ENCODE results near the gene FDCSP. TPM values are rescaled to one million over a fixed set of nuclear protein-coding genes. Genes with fewer than 3 reads are reported as not detected.
A peak's percentile ranks its signal among the peaks of the same experiment; 100 is the strongest.

FDCSP gene
- total and polyA plus RNA-seq, 3 experiments from 2014 or later = not detected

DNA sequence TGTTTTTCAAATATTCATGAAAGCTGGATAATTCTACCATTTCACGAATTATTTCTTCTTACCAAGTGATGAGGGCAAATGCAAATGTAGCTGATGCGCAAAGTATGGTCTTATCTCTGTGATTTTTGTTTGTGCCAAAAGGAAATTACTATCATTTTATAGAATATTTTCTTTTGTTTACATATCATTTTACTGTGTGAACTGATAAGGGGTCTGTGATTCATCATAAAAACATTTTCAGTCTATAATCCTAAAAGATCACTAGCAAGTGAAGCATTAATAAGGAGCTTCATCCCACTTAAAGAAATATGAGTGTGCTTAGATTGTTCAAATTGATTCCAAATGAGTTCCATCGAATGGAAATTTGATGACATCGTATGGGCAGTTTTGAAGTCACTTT is 17.2 kb downstream of the FDCSP start:
- H3K4me3 ChIP-seq (ENCODE audit: low read length) = no peak overlapping the region
- no peak overlapping the region for H3K27ac Mint-ChIP-seq
- no peaks in the 10 kb centered on the region for H3K36me3 Mint-ChIP-seq
- no peaks in the 10 kb centered on the region for H3K4me1 ChIP-seq (ENCODE audit: insufficient read depth, low read length)
- no peaks in the 10 kb centered on the region for H3K27me3 ChIP-seq (ENCODE audit: insufficient read depth, low read length, poor library complexity, severe bottlenecking)
- H3K9me3 ChIP-seq (ENCODE audit: low read length) = no peaks in the 10 kb centered on the region
- H3K9me3 Mint-ChIP-seq = peaks cover 0 to 6% (median 0%) of the 10 kb centered on the region in 5 donors
- H3K27ac ChIP-seq (ENCODE audit: low read depth, low read length) = no peak overlapping the region
- H3K4me1 Mint-ChIP-seq = no peaks in the 10 kb centered on the region
- no peaks in the 10 kb centered on the region for H3K27me3 Mint-ChIP-seq
- no peaks in the 10 kb centered on the region for H3K36me3 ChIP-seq (ENCODE audit: insufficient read depth, low read length)
- CTCF ChIA-PET = no interaction called here
- POLR2A ChIA-PET = no interaction called here
- DNase-seq = no peak
- H3K4me3 Mint-ChIP-seq = no peak overlapping the region

DNA sequence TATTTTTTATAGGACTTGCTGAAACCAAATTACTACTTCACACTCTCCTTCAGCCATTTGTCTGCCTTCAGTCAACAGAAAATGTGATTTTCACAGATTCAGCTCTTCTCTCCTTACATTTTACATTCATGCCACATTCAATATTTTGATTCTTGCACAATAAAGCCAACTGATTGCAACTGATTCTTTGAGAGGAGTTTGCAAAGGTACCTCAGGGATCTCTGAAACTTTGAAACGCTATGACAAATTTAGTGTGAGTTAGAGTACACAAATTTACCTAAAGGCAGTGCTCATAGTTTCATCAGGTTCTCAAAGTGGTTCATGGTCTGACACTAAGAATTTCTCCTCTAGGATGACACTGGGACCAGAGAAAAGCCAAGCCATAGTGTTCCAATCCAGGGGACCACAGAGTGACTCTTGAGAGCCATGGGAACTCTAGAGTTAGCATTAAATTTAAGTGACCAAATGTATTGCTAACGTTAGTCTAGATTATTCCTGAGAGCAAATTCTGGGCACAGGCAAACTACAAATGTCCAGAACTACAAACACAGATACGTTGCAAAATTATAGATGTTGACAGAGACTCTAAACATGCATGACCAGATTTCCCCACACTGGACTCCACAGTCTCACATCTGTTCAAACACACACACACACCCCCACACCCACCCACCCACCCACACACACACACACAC is 25.5 kb downstream of the FDCSP start:
- no peaks in the 10 kb centered on the region for H3K4me1 Mint-ChIP-seq
- peaks cover 0 to 4% (median 0%) of the 10 kb centered on the region in 5 donors for H3K9me3 Mint-ChIP-seq
- ChIA-PET POLR2A (no interaction called here), CTCF (no interaction called here)
- no peaks in the 10 kb centered on the region for H3K9me3 ChIP-seq (ENCODE audit: low read length)
- no peak overlapping the region for H3K4me3 Mint-ChIP-seq
- no peaks in the 10 kb centered on the region for H3K27me3 Mint-ChIP-seq
- H3K27ac Mint-ChIP-seq = no peak overlapping the region
- no peaks in the 10 kb centered on the region for H3K27me3 ChIP-seq (ENCODE audit: insufficient read depth, low read length, poor library complexity, severe bottlenecking)
- DNase-seq = no peak
- no peaks in the 10 kb centered on the region for H3K4me1 ChIP-seq (ENCODE audit: insufficient read depth, low read length)
- no peaks in the 10 kb centered on the region for H3K36me3 ChIP-seq (ENCODE audit: insufficient read depth, low read length)
- no peak overlapping the region for H3K4me3 ChIP-seq (ENCODE audit: low read length)
- no peak overlapping the region for H3K27ac ChIP-seq (ENCODE audit: low read depth, low read length)
- no peaks in the 10 kb centered on the region for H3K36me3 Mint-ChIP-seq

DNA sequence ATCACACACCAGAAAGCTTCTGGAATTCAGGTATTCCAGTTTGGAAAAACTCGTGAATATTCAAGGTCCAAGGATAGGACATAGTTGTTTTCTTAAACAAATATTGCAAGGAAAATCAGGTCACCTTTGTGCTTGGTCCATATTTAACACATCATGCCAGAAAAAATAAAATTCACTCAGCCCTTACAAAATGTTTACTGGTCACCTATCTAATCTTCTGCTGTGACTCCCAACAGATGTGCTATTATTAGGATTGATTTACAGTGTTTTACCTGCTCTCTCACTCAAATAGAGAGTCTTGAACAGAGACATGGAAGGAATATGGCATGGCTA is 26.0 kb downstream of the FDCSP start:
- Mint-ChIP-seq H3K9me3 (peaks cover 0 to 4% (median 0%) of the 10 kb centered on the region in 5 donors), H3K27me3 (no peaks in the 10 kb centered on the region)

DNA sequence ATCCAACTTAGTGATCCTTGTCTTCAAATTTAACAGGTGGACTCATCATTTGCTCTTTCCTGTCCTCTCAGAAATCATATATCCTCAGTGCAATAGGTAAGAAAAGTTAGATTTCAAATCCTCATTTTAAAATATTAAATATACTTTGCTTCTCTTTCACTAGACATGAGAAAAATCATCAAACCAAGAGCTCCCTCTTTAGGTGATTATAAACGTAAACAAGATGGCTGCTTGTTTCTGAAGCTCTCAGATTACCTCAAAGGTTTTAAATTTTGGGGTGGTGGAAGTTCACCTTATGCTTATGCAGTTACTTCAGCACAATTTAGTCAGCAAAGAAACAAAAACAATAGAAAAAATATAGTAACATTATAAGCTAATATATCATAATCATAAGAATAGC is 43.8 kb downstream of the FDCSP start:
- no peak for DNase-seq
- H3K9me3 ChIP-seq (ENCODE audit: low read length) = no peaks in the 10 kb centered on the region
- no peaks in the 10 kb centered on the region for H3K36me3 ChIP-seq (ENCODE audit: insufficient read depth, low read length)
- H3K27ac Mint-ChIP-seq = no peak overlapping the region
- H3K36me3 Mint-ChIP-seq = no peaks in the 10 kb centered on the region
- H3K27me3 ChIP-seq (ENCODE audit: insufficient read depth, low read length, poor library complexity, severe bottlenecking) = no peaks in the 10 kb centered on the region
- no peak overlapping the region for H3K27ac ChIP-seq (ENCODE audit: low read depth, low read length)
- no peak overlapping the region for H3K4me3 ChIP-seq (ENCODE audit: low read length)
- H3K4me3 Mint-ChIP-seq = no peak overlapping the region
- peaks cover 0 to 7% (median 5%) of the 10 kb centered on the region in 5 donors for H3K9me3 Mint-ChIP-seq
- no peaks in the 10 kb centered on the region for H3K4me1 Mint-ChIP-seq
- no peaks in the 10 kb centered on the region for H3K4me1 ChIP-seq (ENCODE audit: insufficient read depth, low read length)
- POLR2A ChIA-PET = no interaction called here
- peaks cover 0 to 2% of the 10 kb centered on the region in 2 donors for H3K27me3 Mint-ChIP-seq
- CTCF ChIA-PET = no interaction called here

More for the DNA sequence above, 26.0 kb downstream of the FDCSP start:
- no peak overlapping the region for H3K4me3 Mint-ChIP-seq
- ChIA-PET CTCF (no interaction called here), POLR2A (no interaction called here)
- no peak for DNase-seq
- Histone ChIP-seq H3K27me3 (ENCODE audit: insufficient read depth, low read length, poor library complexity, severe bottlenecking) (no peaks in the 10 kb centered on the region), H3K4me1 (ENCODE audit: insufficient read depth, low read length) (no peaks in the 10 kb centered on the region), H3K4me3 (ENCODE audit: low read length) (no peak overlapping the region), H3K9me3 (ENCODE audit: low read length) (no peaks in the 10 kb centered on the region), H3K27ac (ENCODE audit: low read depth, low read length) (no peak overlapping the region), H3K36me3 (ENCODE audit: insufficient read depth, low read length) (no peaks in the 10 kb centered on the region)
- no peaks in the 10 kb centered on the region for H3K4me1 Mint-ChIP-seq
- no peak overlapping the region for H3K27ac Mint-ChIP-seq
- H3K36me3 Mint-ChIP-seq = no peaks in the 10 kb centered on the region

DNA sequence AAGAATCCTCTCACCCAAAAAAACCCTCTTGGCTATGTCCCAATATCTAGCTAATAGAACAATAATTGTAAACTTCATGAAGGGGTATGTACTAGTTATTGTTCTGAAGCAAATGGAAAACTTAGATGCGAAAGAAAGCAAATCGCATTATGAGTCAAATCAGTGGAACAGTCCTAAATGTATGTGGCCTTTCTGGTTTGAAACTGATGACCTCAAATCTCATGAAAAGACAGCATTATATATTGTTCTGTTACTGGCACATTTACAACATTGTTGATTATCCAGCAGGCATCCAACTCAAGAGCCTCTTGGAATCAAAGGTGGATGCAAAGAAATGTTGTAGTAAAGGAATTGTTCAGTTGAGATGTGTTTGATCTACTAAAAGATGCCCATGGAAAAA is 51.2 kb downstream of the FDCSP start:
- Histone ChIP-seq H3K27ac (ENCODE audit: low read depth, low read length) (no peak overlapping the region), H3K27me3 (ENCODE audit: insufficient read depth, low read length, poor library complexity, severe bottlenecking) (no peaks in the 10 kb centered on the region), H3K4me3 (ENCODE audit: low read length) (no peak overlapping the region), H3K36me3 (ENCODE audit: insufficient read depth, low read length) (no peaks in the 10 kb centered on the region), H3K4me1 (ENCODE audit: insufficient read depth, low read length) (no peaks in the 10 kb centered on the region), H3K9me3 (ENCODE audit: low read length) (no peaks in the 10 kb centered on the region)
- Mint-ChIP-seq H3K27ac (no peak overlapping the region), H3K4me3 (no peak overlapping the region), H3K9me3 (peaks cover 0 to 5% (median 3%) of the 10 kb centered on the region in 5 donors), H3K27me3 (no peaks in the 10 kb centered on the region), H3K36me3 (no peaks in the 10 kb centered on the region), H3K4me1 (no peaks in the 10 kb centered on the region)
- DNase-seq = no peak
- CTCF ChIA-PET = no interaction called here
- POLR2A ChIA-PET = no interaction called here

DNA sequence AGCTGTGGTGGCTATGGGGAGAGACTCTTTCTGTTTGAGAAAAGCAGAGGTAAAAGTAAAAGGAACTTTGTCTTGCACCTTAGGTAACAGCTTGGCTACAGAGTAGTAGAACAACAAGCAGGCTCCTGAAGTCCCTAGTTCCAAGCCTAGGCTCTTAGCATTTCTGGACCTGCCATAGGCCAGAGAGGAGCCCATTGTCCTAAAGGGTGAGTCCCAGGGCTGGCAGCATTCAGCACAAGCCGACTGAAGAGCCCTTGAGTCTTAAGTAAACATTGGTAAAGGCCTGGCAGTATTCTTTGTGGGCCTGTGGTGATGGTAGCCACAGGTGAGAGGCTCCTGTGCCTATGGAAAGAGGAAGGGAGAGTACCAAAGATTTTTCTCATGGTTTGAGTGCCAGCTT is 54.6 kb downstream of the FDCSP start:
- DNase-seq = no peak
- Histone ChIP-seq H3K4me3 (ENCODE audit: low read length) (no peak overlapping the region), H3K4me1 (ENCODE audit: insufficient read depth, low read length) (no peaks in the 10 kb centered on the region), H3K36me3 (ENCODE audit: insufficient read depth, low read length) (no peaks in the 10 kb centered on the region), H3K9me3 (ENCODE audit: low read length) (no peaks in the 10 kb centered on the region), H3K27ac (ENCODE audit: low read depth, low read length) (no peak overlapping the region), H3K27me3 (ENCODE audit: insufficient read depth, low read length, poor library complexity, severe bottlenecking) (no peaks in the 10 kb centered on the region)
- Mint-ChIP-seq H3K27me3 (no peaks in the 10 kb centered on the region), H3K36me3 (no peaks in the 10 kb centered on the region), H3K27ac (peak overlapping the region in 1 of 8 donors; percentile 7), H3K9me3 (peaks cover 0 to 6% (median 0%) of the 10 kb centered on the region in 5 donors), H3K4me1 (no peaks in the 10 kb centered on the region), H3K4me3 (no peak overlapping the region)
- ChIA-PET CTCF (interaction anchor here (0.9 kb wide), 1 partner anchor 138 kb away, joined by 4 read pairs; no protein-coding TSS in a partner anchor), POLR2A (no interaction called here)

Other genes starting within 250 kb of the FDCSP start
- not detected for gene STATH, start 230.2 kb upstream of the FDCSP start, total RNA-seq
- not detected for gene STATH, start 230.2 kb upstream of the FDCSP start, polyA plus RNA-seq
- not detected for gene HTN3, start 197.7 kb upstream of the FDCSP start, total RNA-seq
- not detected for gene HTN3, start 197.7 kb upstream of the FDCSP start, polyA plus RNA-seq
- not detected for gene HTN1, start 175.7 kb upstream of the FDCSP start, total RNA-seq
- gene HTN1, start 175.7 kb upstream of the FDCSP start, polyA plus RNA-seq = not detected
- not detected for gene PRR27, start 71.9 kb upstream of the FDCSP start, total RNA-seq
- not detected for gene PRR27, start 71.9 kb upstream of the FDCSP start, polyA plus RNA-seq
- gene ODAM, start 30.4 kb upstream of the FDCSP start, total RNA-seq = not detected
- gene ODAM, start 30.4 kb upstream of the FDCSP start, polyA plus RNA-seq = not detected
- not detected for gene CSN3, start 16.5 kb downstream of the FDCSP start, total RNA-seq
- not detected for gene CSN3, start 16.5 kb downstream of the FDCSP start, polyA plus RNA-seq
- gene CABS1, start 108.9 kb downstream of the FDCSP start, total RNA-seq = not detected
- gene CABS1, start 108.9 kb downstream of the FDCSP start, polyA plus RNA-seq = not detected
- not detected for gene SMR3A, start 134.6 kb downstream of the FDCSP start, total RNA-seq
- not detected for gene SMR3A, start 134.6 kb downstream of the FDCSP start, polyA plus RNA-seq
- gene SMR3B, start 157.0 kb downstream of the FDCSP start, total RNA-seq = not detected
- gene SMR3B, start 157.0 kb downstream of the FDCSP start, polyA plus RNA-seq = not detected
- not detected for gene OPRPN, start 171.8 kb downstream of the FDCSP start, total RNA-seq
- gene OPRPN, start 171.8 kb downstream of the FDCSP start, polyA plus RNA-seq = not detected
- not detected for gene MUC7, start 246.1 kb downstream of the FDCSP start, total RNA-seq
- not detected for gene MUC7, start 246.1 kb downstream of the FDCSP start, polyA plus RNA-seq

Measured in CD8-positive, alpha-beta memory T cell (primary cell).